CD4-positive, alpha-beta T cell treated with Interleukin-4 for 1 hour (primary cell): ENCODE results near the gene CDK2.
"Not testable (repeated sequence)": the region's sequence is repeated elsewhere in the genome, so short reads cannot be mapped to it uniquely, and the experiment has no call there.

ENCODE experiments used
- DNase-seq, 2 donors: peaks; one replicate each; pipeline ENCODE4 v3.0.0-alpha.2; 2020 to 2022

CDK2 gene

GRCh38 chr12:55966408-55967281 is at the start of gene CDK2:
Gene CDK2 (plus strand): TSS chr12:55966830. CDS start chr12:55967009, 179 bp downstream.
- peak; percentile 86 to 90 for DNase-seq

- not testable (repeated sequence) for DNase-seq
Measured at GRCh38 chr12:55919032-55919431, 47.6 kb upstream of the CDK2 start.

DNA sequence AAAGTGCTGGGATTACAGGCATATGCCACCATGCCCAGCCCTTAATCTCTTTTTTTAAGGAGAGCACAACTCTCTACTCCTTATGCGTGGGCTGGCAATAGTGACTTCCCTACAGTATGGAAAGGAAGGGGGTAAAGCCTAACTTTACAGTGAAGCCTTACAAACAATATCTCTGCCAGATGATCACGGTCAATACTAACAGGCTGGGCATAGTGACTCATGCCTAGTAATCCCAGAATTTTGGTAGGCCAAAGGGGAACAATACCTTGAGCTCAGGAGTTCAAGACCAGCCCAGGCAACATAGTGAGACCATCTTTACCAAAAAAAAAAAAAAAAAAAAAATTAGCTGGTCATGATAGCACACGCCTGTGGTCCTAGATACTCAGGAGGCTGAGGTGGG is 44.5 kb upstream of the CDK2 start:
- no peak for DNase-seq

GRCh38 chr12:55923648-55924047 is 43.0 kb upstream of the CDK2 start:
- not testable (repeated sequence) for DNase-seq

- no peak for DNase-seq
Measured at GRCh38 chr12:55925371-55925770, 41.3 kb upstream of the CDK2 start.

DNA sequence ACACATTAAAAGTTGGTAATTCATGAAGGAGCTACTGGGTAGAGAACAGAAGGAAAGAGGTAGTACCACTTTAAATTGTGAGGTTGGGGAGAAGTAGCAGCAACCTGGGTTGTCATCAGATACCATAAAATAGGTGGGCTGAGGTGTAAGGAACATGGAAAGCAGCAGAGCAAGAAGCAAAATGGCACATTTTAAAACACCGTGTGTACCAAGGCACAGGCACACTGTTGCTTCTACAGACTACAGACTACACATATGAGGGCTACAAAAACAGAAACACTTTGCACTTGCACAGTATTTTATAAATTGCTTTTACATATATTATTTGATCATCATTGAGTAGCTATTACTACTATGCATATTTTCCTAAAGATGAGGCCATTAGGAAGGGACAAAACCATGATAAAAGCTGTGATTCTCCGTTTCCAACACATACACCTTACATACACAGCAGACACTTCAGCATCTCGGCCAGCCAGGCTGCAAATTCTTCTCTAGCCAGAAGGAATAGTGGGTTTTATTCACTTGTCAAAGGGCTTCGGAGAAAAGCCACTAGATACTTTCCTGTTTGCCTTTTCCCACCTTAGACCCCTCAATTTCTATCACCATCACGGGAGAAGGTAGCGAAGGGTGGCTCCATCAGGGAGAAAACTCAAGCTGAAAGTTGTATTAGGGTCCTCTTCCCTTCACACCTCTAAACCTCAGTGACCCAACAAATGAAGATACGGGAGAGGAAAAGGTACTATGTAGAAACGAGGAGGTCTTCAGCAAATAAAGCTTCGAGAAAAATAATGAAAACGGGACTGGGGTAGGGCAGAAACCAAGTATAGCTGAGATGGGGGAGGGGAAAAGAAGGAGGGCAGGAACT is 40.5 kb upstream of the CDK2 start:
- peak in 1 of 2 donors; percentile 12 for DNase-seq

- peak; percentile 93 to 94 for DNase-seq
Measured at GRCh38 chr12:55926738-55927587, 39.7 kb upstream of the CDK2 start.

DNA sequence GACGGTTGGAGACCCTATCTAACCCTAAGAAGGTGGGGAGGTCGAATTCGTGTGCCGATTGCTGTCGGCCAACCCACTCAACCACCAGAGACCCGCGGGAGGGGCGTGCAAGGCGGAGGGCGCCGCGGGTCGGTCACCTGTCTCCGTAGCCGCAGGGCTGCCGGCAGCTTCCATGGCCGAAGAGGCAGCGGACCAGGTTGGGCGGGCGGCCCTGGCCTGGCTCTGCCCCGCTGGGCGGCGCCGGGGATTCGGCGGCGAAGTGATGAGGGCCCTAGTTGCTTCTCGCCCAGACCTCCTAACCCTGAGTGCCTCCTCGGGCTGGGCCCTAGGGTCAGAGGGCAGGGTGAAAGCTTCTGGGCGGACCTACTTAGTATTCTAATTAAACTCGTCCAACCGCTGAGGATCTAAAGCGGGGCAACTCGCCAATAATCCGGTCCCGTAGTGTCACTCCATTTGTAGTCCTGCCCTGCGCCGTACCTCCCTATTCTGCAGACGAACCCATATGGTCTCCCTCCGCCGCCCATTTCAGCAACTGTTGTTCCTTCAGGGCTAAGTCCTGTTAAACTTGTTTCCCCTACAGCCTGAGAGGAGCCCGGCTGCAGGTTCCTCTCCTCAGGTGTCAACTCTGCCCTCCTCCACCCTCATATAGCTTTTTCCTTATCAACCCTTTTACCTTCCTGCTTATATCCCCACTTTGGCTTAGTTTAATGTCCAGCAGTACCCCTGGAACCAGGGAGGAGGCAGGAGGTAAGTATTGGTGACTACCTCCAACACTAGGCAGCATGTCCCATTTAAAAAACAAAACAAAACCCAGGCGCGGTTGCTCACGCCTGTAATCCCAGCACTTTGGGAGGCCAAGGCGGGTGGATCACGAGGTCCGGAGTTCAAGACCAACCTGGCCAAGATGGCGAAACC is 38.8 kb upstream of the CDK2 start, which contains the start of gene PYM1:
Gene PYM1 (minus strand): TSS at position 307 of the 915 bp plus-strand sequence. CDS start 133 bp downstream, at position 174.
- peak; percentile 78 to 80 for DNase-seq

DNA sequence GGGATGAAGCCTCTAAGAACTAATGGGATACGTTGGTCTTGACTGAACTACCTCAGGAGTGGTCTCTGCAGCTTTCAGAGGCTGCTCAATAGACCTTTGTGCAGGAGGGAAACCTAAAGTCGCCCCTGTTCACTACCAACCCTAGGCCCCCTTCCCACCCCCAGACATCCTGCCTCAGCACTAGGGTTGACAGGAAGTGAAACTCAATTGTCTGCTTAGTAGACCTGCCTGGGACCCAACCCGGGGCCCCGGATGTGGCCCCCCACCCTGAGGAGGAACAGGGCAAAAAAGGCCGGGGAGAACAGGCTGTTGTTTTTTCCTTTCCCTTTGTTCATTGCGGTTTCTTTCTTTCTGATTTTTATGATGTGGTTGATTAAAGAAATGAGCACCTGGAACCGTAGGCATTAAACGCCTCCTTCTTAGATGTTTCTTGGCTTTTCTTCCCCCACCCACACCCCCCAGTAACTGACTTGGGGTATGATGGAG is 37.3 kb upstream of the CDK2 start:
- peak; percentile 88 to 90 for DNase-seq

GRCh38 chr12:55930771-55931316 is 35.8 kb upstream of the CDK2 start, which contains the start of gene DGKA:
Gene DGKA (plus strand): TSS chr12:55931162. CDS start chr12:55936504, 5,342 bp downstream.
- DNase-seq: peak; percentile 65 to 75

- DNase-seq: no peak
Measured at GRCh38 chr12:55931317-55931779, 35.3 kb upstream of the CDK2 start.

GRCh38 chr12:55931780-55932550 is 34.7 kb upstream of the CDK2 start:
- peak; percentile 31 to 34 for DNase-seq

DNA sequence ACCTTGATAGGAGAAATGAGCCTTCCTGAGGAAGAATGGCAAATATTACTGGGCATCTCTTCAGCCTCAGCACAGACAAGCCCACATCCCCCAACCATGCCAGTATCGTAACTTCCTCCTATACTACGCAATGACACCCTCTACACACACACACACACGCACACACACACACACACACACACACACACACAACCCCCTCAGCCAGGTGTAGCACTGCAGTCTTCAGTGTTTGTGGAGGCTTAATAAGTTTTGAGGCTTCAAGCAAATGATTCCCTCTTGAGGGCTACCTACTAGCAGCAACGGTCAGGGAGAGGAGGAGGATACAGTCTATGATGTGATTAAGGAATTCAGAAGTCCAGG is 34.1 kb upstream of the CDK2 start:
- peak; percentile 74 to 78 for DNase-seq

DNA sequence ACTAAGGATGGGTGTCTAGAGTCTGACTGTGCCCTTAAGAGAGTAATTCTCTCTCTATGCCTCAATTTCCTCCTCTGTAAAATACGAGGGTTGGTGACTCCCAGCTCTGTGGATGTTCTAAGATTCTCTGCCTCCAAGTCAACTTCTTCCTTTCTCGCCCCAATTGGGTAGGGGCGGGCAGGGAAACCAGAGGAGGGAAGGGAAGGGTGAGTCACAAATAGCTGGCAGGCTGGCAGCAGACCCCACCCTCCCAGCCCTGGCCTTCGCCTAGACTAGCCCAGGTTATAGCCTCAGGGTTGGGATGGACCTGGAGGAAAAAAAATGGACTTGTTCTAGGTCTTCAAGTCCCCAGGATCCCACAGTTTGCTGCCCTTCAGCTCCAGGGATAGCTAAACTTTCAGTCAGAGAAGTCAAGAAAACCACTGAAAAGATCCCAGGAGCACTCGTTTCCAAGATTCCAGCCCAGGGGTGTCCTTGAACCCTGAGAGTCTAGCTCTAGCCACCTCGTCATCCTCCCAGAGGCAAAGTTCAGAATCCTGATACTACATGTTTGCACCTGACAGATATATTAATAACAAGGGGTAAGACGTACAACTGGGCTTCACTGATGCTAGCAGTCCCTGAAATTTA is 33.3 kb upstream of the CDK2 start:
- DNase-seq: peak in 1 of 2 donors; percentile 39

GRCh38 chr12:55933799-55934742 is 32.6 kb upstream of the CDK2 start:
- no peak for DNase-seq

DNA sequence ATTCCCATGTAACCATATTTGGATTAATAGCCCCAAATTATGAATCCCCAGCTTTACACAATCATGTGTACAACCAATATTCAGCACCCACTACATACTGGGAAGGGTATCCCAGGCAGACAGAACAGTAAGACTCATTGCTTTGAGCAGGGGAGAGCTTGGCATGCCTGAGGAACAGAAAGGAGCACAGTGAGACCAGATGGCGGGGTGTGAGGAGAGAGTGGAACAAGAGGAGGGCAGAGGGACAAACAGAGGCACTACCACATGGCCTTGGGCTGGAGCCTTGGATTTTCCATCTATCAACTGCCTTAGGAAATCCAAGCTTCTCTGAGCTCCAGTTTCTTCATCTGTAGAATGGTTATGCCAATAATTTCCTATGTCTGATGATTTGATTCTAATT is 31.9 kb upstream of the CDK2 start:
- no peak for DNase-seq

DNA sequence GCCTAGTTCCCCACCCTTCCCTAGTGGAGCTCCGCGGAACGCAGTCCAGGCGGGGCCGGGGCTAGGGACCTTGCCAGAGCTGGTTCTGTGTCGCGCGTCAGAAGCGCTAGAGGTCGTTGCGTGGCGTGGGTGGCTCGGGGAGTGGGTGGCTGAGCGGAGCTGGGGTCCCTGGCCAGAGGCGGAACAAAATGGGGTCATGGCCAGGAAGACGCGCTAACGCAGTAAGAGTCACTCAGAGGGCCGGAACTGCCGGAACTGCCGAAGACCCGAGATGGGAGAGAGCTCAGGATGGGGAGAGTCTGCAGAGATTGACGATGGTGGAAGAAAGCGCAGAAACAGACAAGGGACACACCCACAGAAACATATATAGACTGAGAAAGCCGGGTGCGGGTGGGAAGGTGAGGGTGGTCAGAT is 30.9 kb upstream of the CDK2 start:
- peak in 1 of 2 donors; percentile 22 for DNase-seq

DNA sequence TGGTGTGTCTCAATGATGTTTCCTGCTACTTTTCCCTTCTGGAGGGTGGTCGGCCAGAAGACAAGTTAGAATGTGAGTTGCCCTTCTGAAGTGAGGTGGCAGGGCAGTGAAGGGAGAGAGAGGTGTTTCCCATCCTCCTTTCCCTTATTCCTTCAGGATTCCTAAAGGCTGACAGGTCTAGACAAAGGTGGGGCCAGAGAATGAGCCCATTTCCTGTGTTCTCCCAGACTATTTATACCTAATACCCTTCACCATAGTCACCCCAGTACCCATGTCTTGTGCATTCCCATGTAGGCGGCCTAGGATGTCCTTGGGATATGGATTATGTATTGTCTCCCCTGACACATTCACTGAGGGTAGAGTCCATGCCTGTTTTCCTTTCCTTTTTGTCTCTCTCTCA is 28.6 kb upstream of the CDK2 start:
- no peak for DNase-seq
